T-helper 2 cell (primary cell): ENCODE measurements around the gene SLC9A8.
"Not testable (repeated sequence)": the region's sequence is repeated elsewhere in the genome, so short reads cannot be mapped to it uniquely, and the experiment has no call there.

Experiments used
- DNase-seq, 5 experiments: peaks; one replicate each; pipeline versions ENCODE4 v3.0.0 to v3.0.0-alpha.2; 2012 to 2022
- total RNA-seq, 2 donors: gene quantifications; one replicate each; lab custom pipeline; 2026; lab: John Stamatoyannopoulos, UW

The SLC9A8 gene
- 44.9 to 45.9 reads per million in 2 donors for total RNA-seq

- peak; percentile 56 to 87 (median 73) for DNase-seq
These were observed at the start of gene SLC9A8 for GRCh38 chr20:49812507-49813304. SLC9A8 (plus strand) TSS chr20:49812828; CDS start chr20:49812923, 95 bp downstream.

- no peak for DNase-seq
These were observed 49.5 kb upstream of the SLC9A8 start for GRCh38 chr20:49762940-49763766.

- no peak for DNase-seq
These were observed 47.3 kb upstream of the SLC9A8 start for GRCh38 chr20:49765413-49765736.

- no peak for DNase-seq
These were observed 46.6 kb upstream of the SLC9A8 start for GRCh38 chr20:49765846-49766541.

GRCh38 chr20:49766979-49767521 is 45.6 kb upstream of the SLC9A8 start:
- peak in 1 of 5 experiments; percentile 49 for DNase-seq

GRCh38 chr20:49768204-49769047 is 44.2 kb upstream of the SLC9A8 start:
- peak in 3 of 5 experiments; percentile 5 to 80 (median 63) for DNase-seq

- no peak for DNase-seq
These were observed 43.5 kb upstream of the SLC9A8 start for GRCh38 chr20:49769048-49769581.

- no peak for DNase-seq
These were observed 42.0 kb upstream of the SLC9A8 start for GRCh38 chr20:49770634-49771033.

GRCh38 chr20:49774213-49774612 is 38.4 kb upstream of the SLC9A8 start:
- DNase-seq, result not testable (repeated sequence)

GRCh38 chr20:49775229-49775693 is 37.4 kb upstream of the SLC9A8 start:
- no peak for DNase-seq

- no peak for DNase-seq
These were observed 32.7 kb upstream of the SLC9A8 start for GRCh38 chr20:49779972-49780371.

GRCh38 chr20:49781676-49782075 is 31.0 kb upstream of the SLC9A8 start:
- no peak for DNase-seq

- not testable (repeated sequence) for DNase-seq
These were observed 30.2 kb upstream of the SLC9A8 start for GRCh38 chr20:49782439-49782838.

GRCh38 chr20:49783021-49783995 is 29.3 kb upstream of the SLC9A8 start:
- DNase-seq, result not testable (repeated sequence)

- DNase-seq, result no peak
These were observed 28.3 kb upstream of the SLC9A8 start for GRCh38 chr20:49784291-49784690.

GRCh38 chr20:49785149-49785851 is 27.3 kb upstream of the SLC9A8 start:
- no peak for DNase-seq

- no peak for DNase-seq
These were observed 26.8 kb upstream of the SLC9A8 start for GRCh38 chr20:49785852-49786175.

GRCh38 chr20:49786196-49786595 is 26.4 kb upstream of the SLC9A8 start:
- DNase-seq, result no peak

GRCh38 chr20:49786668-49787370 is 25.8 kb upstream of the SLC9A8 start:
- no peak for DNase-seq
